Stimulated activated CD4-positive, alpha-beta T cell treated with anti-CD3 and anti-CD28 coated beads, Interleukin-12 subunit alpha, Interleukin-12 subunit beta, amount 100 ng/mL, for 4 hours (primary cell): ENCODE data around the gene SART1.

ENCODE experiments used
- DNase-seq: peaks from one replicate; pipeline ENCODE4 v3.0.0-alpha.2; 2020

The SART1 gene

DNA sequence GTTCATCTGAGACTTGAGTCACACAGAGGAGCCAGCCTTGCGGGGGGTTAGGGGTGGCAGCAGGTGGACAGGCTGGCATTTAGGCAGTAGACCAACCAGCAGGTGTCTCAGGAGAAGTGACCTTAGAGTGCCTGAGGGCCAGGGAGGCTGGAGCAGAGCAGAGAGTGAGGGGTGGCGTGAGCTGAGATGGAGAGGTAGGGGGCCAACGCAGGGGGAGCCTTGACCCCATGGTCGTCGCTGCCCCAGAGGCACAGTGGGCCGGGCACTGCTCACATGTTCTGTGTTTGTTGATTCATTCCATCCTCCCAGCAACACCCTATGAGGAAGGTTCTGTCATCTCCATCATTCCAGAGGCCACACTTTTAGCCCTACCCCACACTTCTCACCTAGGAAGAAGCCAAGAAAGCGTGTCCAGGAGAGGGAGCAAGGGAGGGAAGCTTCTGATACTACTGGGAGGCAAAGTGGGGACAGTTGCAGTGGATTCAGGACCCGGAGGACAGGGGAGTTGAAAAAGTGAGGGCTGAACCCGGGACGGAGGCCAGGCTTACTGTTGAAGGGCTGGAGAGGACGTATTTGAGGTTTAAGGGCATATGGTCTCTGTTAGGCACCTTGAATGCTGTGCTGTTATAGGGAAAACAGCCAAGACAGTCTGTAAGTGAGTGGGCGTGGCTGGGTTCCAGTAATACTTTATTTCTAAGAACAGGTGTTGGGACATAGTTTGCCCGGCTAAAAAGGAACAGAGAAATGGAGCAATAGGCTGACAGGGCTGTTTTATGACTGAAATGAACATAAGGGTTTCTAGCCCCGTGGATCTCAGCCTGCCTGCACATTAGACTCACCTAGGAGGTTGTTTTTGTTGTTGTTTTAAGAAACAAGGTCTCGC lies 7.3 kb downstream of the SART1 start:
- no peak for DNase-seq

DNA sequence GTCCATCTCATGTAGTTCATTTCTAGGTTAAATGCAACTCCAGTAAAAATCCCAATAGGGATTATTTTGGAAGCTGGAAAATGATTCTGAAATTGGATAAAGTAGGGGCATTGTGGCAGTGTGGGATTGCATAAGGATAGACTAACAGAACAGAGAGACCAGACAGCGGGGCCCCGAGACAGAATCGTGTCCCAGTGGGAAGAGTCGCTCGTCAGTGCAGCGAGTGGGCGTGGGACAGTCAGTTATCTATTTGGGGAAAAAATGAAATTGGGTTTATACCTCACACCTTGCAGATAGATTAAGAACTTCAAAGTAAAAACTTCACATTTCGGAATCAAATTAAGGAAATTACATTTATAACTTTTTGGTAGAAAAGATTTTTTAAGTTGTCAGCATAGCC lies 10.6 kb downstream of the SART1 start:
- no peak for DNase-seq

DNA sequence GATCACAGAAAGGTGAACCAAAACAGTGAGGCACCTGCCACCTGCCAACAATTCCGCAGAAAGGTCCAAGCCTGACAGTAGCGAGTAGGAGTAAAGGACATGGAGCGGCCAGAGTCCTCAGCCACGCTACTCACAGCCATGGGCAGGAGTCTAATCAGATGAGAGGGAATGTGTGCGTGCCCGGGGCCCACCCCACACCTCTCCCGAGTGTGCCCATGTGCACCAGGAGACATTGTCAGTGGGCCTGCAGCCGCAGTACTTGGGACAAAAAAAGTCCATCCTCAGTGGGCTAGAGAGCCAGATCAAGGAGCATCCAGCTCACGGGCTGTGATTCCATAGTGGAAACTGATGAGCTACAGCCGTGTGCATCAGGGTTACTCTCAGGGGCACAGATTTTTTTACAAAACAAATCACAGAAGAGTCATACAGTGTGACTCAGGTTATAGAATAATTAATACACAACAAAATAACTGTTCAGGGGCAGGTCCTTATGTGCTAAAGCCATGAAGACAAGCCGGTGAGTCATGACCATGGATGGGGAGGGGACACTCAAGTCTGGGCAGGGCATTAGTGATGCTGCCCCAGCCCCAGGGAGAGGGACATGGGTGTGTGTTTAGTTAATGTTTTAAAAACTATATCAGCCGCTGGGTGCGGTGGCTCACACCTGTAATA lies 12.0 kb downstream of the SART1 start:
- DNase-seq, result no peak

DNA sequence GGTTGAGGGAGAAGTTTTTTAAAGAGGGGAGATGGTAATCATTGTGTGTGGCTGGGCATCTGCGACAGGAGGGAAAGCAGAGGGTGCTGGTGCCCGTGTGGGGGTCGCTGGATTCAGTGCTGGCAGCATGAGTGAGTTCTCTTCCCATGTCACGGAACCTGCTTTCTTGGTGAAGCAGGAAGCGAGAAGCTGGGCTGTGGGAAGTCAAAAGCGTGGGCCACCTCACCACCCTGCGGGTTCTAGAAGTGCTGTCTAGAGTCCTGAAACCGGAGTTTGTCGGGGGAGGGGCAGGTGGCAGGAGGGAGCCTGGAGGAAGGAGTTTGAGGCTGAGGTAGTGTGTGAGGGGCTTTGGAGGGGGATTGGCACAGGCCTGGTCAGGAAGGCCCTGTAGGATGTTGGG lies 14.2 kb downstream of the SART1 start:
- DNase-seq, result no peak

DNA sequence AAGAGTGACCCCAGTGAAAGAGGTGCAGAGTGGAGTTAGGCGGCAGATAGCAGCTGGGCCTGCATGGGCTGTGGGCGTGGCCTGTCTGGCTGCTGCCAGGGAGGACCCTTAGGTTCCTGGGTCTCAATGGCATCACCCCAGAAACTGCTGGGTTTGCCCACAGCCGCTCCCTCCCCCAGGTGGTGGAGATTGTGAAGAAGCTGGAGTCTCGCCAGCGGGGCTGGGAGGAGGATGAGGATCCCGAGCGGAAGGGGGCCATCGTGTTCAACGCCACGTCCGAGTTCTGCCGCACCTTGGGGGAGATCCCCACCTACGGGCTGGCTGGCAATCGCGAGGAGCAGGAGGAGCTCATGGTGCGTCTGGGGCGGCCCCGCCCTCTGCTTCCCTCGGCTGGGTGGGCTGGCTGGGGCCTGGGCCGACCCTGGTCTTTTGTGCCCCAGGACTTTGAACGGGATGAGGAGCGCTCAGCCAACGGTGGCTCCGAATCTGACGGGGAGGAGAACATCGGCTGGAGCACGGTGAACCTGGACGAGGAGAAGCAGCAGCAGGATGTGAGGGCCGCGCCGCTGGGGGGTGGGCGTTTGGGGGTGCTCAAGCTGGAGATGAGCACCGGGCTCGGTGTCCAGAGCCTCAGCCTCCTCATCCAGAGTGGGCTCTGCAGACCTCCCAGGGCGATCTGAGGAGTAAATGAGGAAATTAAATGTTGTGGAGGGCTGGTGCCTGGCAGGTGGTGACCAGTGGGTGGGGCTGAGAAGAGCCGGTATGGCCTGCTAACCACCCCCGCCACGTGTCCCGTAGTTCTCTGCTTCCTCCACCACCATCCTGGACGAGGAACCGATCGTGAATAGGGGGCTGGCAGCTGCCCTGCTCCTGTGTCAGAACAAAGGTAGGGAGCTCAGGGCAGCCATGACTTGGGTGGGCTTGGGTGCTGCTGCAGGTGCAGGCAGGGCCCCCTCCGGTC lies 15.0 kb downstream of the SART1 start:
- DNase-seq, result no peak

DNA sequence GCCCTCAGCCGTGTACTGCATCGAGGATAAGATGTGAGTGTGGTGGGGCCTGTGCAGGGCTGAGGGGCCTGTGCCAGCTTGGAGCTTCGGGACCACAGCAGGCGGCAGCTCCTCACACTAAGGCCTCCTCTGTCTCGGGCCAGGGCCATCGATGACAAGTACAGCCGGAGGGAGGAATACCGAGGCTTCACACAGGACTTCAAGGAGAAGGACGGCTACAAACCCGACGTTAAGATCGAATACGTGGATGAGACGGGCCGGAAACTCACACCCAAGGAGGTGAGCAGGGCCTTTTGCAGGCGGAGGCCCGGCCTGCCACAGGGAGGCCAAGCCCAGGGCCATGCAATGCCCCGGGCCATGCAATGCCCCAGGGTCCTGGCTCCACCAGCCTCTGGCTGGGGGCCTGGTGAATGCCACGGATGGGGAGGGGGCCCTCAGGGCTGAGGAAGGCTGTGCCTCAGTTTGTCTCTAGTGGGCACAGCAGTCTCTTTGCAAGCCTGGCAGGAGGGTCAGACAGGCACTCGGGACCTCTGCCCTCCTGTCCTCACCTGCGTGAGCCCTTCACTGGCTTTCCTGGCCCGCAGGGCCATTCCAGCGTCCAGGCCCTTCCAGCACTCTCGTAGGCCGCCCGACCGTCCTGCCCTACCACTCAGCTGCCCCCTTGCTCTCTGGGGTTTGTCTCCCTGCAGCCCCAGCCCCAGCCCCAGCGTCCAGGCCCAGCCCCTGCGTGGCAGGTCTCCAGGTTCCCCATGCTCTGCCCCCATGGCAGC lies 16.3 kb downstream of the SART1 start:
- DNase-seq, result no peak

DNA sequence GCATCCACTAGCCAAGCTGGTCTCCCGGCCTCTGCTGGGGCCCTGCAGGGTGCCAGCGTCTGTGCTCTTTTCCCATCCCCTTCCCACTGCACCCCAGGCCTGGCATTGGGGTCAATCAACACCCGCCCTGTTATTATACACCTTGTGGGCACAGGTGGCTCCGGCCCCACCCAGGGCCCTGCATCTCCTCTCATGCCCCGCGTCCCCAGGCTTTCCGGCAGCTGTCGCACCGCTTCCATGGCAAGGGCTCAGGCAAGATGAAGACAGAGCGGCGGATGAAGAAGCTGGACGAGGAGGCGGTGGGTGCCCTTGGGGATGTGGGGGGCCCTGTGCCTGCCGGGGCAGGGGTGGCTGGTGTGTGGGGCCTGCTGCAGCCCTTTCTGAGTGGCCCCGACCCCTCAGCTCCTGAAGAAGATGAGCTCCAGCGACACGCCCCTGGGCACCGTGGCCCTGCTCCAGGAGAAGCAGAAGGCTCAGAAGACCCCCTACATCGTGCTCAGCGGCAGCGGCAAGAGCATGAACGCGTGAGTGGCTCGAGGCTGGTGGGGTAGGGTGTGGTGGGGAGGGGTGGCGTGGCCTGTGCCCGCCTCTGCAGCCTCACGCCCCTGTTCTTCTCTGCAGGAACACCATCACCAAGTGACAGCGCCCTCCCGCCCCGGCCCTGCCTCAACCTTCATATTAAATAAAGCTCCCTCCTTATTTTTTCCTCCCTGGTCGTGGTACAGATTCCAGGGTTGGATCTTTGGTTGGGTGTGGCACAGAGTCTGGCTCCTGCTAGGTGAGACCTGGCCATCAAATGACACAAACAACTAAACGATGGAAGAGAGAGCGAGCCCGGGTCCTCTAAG lies 17.1 kb downstream of the SART1 start:
- DNase-seq, result no peak

DNA sequence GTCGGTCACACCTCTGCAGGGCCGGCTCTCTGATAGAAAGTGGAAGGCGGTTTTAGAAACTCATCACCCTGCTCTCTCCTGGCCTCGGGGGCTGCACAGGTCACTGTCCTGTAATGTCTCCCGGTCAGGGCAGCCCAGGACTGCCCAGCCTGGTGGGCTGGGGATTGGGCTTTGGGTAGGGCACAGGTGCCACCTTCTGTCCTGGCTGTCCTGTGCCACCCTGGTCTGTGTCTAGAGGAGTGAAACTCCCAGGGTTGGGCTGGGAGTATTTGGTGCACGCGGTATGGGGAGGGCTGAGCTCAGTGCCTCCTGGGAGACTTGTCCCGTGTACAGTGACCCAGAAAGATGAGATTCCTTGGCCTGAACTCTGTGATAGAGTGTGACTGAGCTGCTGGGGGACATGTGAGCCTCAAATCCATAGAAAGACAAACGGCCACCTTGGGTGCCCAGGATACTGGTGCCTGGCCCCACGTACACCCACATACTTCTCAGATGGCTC lies 17.8 kb downstream of the SART1 start:
- DNase-seq, result no peak

DNA sequence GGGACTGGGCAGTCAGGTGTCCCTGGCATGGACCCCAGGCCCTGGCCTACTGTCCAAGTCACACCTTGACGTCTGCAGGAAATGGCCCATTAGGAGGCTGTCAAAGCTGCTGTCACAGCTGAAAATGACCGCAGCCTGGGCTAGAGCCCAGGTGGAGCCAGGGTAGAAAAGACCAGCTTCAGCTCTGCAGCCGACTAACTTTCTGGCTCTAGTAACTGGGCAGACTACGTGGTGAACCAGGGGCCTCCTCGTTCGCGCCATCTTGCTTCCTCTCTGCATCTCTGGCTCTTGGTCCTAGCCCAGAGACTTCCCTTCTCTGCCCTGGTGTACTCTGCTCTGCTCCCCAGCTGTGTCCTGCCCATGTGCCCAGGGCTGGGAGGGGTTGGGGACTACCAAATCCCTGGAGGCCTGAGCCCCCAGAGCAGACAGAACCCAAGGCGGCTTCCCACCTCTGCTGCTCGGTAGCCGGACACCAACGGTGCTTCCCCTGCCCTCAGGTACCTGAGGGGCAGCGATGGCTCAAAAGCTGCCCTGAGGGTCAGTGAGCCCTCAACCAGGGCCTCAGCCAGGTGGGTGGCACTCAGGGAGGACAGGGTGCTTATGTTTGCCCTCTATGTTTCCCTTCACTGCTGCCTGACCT lies 19.7 kb downstream of the SART1 start:
- no peak for DNase-seq

DNA sequence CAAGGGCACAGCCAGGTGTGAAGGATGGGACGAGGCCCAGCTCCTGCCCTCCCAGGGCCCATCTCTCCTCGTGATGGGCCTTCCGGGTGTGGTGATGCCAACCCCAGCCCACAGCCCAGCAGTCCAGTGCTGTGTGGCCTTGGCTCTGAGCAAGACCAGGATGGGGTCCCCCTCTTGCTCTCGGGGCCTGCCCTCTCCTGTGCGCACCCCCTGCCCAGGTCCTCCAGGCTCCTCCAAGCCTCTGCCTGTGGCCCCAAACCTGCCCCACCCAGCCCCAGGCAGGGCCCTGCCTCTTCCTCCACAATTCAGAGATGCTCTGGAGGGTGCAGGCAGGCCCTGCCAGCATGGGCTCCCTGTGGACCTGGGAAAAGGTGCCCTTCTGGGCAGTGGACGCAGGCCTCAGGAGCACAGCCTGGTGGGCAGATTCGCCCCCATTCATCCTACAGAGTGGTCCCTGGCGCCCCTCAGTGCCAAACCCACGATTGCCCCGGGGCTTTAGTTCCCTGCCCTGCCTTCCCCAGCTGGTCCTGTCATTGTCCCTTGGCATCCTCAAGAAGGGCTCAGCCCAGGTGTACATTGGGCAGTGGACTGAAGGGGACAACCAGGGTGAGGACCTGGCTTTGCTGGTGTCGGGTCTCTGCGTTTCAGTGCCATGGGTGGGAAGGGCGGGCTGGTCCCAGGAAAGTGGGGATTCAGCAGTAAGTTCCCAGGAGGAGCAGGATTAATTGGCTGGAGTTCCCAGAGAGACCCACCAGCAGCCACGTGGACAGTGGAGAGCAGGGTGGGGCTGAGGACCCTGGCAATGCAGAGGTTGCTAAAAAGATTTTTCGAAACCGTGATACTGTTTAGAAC lies 20.7 kb downstream of the SART1 start:
- DNase-seq, result no peak

DNA sequence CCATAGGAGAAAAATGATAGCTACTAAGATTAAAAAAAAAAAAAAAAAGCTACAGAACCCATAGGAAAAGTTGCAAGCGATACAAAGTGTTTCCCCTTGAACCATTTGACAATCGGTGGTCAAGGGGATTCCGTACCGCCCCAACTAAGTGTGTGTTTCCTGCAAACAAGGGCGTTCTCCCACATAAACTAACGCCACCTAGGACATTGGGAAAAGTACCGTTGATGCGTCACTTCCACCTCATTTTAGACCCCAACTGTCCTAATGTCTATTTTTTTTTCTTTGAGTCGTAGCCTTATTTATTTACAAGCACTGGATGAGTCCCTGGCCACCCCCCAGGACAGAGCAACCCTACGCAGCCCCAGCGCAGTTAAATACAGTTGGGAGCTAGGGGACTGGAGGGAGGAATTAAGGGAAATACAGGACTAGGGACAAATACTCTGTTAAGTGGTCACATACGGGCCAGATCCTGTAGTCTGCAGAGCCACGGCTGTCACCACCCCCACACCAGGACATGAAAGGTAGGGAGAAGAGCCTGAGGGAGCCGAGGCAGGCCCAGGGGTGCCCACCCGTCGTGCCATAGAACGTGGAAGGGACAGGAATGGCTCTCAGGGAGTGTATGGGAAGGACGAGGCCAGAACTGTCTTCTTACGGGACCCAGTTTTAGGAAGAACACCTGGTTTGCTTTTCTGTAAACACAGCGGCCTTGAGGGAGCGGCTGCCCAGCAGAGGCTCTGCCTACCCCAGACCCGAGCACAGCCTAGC lies 21.5 kb downstream of the SART1 start:
- DNase-seq, result no peak

DNA sequence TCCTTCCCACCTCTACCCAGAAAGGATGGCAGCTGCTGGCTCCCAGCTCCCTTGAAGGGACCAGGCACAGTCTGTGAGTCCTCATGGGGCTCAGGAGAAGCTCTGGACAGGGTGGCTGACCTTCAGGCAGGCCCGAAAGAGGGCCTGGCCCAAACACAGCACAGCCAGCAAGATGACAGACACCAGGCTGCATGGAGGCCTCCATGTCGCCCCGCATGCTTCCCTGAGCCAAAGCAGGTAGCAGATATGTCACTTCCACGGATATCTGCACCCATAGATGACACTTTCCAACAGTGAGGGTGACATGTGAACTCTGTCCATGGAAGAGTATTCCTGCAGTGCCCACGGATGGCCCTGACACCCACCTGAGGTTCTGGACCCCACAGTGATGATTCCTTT lies 22.1 kb downstream of the SART1 start:
- DNase-seq, result no peak

DNA sequence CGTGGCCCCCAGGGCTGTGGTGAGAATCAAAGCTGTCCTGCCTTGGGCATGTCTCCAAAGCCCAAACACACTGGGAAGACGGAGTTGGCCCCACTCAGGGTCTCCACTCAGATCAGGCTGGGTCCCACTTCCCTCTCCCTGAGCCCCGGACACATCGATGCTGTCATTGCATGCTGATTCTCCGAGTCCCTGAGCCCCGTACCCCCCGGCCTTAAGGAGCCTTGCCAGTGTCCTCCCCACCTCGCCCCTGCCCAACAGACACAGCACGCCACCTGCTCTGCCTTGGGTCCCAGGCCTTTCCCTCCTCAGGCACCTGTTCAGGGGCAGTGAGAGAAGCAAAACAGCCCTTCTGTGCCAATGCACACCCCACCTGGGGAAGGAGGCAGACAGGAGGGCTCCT lies 25.8 kb downstream of the SART1 start:
- no peak for DNase-seq

DNA sequence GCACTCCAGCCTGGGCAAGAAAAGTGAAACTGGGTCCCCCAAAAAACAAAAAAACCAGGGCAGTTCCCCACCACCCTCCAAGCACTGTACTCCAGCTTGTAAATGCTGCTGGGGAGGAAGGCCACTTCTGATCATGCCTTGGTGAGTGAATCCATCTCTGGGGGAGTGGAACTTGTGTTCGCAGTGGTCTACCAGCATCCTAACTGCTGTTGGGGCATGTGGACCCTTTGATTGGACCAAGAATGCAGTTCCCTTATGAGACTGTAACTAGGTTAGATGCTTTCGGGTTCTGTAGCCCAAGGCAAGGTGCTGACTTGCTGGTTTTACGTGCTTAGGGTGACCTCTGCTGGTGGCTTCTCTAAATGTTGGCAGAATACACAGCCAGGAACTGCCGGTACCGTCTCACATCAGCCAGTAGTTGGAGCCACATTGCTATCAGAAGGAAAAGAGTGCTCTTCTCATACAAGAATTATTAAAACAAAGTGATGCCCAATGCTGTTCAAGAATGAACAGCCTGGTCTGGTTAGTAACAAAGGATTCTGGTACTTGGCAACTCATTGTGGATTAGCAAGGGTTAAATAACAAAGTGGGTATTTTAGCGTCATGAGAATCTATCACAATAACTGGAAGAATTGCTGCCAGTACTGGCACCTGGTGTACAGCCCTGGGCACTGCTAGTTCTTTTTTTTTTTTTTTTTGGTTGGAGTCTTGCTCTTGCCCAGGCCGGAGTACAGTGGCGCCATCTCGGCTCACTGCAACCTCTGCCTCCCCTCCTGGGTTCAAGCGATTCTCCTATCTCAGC lies 27.5 kb downstream of the SART1 start:
- DNase-seq, result peak; percentile 80

DNA sequence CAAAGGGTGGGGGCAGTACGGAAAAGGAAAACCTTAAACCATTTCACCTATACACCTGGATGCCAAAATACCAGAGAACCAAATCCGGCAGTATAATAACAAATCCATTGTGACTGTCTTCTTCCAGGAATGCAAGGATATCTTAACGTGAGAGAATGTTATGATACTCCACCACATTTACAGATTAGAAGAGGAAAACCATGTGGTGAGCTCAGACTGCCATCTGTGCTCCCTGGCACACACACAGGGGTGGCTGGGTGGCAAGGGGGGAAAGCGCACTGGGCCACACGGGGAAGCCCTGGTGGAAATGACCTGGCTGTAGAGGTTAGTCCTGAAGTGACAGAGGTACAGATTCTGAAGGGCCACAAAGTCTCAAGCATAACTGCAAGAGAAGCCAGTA lies 30.5 kb downstream of the SART1 start:
- DNase-seq, result no peak

DNA sequence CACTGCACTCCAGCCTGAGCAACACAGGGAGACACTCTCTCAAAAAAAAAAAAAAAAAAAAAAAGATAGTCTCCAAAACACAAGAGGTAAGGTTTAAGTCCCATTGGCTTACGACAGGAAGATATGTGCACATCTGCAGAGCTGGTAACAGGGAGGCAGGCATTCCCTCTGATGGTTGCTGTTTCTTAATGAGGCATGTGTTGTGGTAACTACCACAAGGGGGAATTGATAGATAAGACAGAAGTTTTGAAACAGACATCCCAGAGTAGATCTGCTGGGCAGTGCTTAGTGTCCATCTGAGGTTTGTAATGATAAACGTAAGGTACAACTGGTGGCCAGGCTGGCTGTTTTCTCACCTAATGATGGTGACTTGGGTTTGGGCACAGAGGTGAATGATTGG lies 35.8 kb downstream of the SART1 start:
- no peak for DNase-seq

DNA sequence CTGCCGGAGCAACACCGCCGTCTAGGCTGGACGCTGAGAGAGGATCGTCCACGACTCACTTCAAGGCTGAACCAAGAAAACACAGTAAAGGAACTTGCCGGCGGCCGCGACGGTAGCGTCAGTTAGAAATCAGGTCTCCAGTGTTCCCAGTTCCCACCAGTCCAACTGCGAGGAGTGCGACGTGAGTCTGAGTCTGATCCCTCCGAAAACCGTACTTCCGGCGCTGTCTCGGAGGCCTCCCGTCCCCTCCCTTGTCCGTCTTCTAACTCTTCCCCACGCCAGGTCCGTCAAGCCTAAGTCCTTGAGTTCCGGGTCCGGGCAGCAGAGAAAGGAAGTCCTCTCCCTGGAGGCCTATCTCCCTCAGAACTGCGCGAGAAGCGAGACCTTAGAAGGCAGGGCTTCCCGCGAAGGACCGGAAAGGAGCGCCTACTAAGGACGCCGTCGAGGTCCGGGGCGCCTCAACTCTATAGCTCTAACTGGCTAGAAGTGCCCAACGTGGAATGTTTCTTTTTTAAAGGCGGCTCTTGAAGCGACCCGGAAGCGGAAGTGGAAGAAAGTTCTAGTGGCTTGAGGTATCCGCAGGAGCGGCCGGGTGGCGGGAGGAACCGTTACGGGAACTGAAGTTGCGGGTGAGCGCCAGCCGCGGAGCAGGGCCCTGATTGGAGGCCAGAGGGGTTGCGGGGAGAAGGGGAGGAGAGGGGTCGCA lies 40.6 kb downstream of the SART1 start, which contains the start of the genes BANF1 and EIF1AD:
TSS of gene BANF1 (plus strand) at position 562 of the 706 bp plus-strand sequence. CDS start 748 bp downstream, outside the sequence.
TSS of gene EIF1AD (minus strand) at position 216 of the 706 bp plus-strand sequence. CDS start 1,768 bp downstream, outside the sequence.
- peak; percentile 85 for DNase-seq
